Activated effector memory CD4-positive, alpha-beta T cell treated with Interleukin-2 at 50 U/mL for 16 hours (primary cell): Measurements from ENCODE around the gene VASP.

Source experiments
- DNase-seq: peaks from one replicate; pipeline ENCODE4 v3.0.0-alpha.2; 2020

The VASP gene

GRCh38 chr19:45517641-45518468 is 10.6 kb downstream of the VASP start:
- DNase-seq: no peak

GRCh38 chr19:45518469-45518826 is 11.2 kb downstream of the VASP start:
- no peak for DNase-seq

GRCh38 chr19:45522010-45522941 is 15.0 kb downstream of the VASP start:
- no peak for DNase-seq

- DNase-seq: peak; percentile 59
These were observed 16.5 kb downstream of the VASP start for GRCh38 chr19:45523642-45524256.

GRCh38 chr19:45524575-45525129 is 17.4 kb downstream of the VASP start:
- DNase-seq: no peak

GRCh38 chr19:45526143-45526542 is 18.9 kb downstream of the VASP start:
- no peak for DNase-seq

GRCh38 chr19:45526971-45527370 is 19.7 kb downstream of the VASP start:
- no peak for DNase-seq

- DNase-seq: no peak
These were observed 20.5 kb downstream of the VASP start for GRCh38 chr19:45527731-45528130.

- DNase-seq: no peak
These were observed 21.0 kb downstream of the VASP start for GRCh38 chr19:45528149-45528743.

GRCh38 chr19:45528744-45529419 is 21.6 kb downstream of the VASP start:
- no peak for DNase-seq

- no peak for DNase-seq
These were observed 22.1 kb downstream of the VASP start for GRCh38 chr19:45529420-45529785.

- DNase-seq: no peak
These were observed 24.1 kb downstream of the VASP start for GRCh38 chr19:45531349-45531748.

- DNase-seq: no peak
These were observed 32.2 kb downstream of the VASP start for GRCh38 chr19:45539459-45539858.

GRCh38 chr19:45542234-45542668 is 35.0 kb downstream of the VASP start:
- no peak for DNase-seq

- DNase-seq: no peak
These were observed 40.0 kb downstream of the VASP start for GRCh38 chr19:45547211-45547770.

- no peak for DNase-seq
These were observed 40.8 kb downstream of the VASP start for GRCh38 chr19:45547965-45548609.

- DNase-seq: no peak
These were observed 46.2 kb downstream of the VASP start for GRCh38 chr19:45553464-45553863.

GRCh38 chr19:45554481-45554880 is 47.2 kb downstream of the VASP start:
- DNase-seq: no peak

GRCh38 chr19:45556835-45557234 is 49.6 kb downstream of the VASP start:
- DNase-seq: no peak

- DNase-seq: peak; percentile 42
These were observed 51.2 kb downstream of the VASP start for GRCh38 chr19:45558399-45558878.

- no peak for DNase-seq
These were observed 52.8 kb downstream of the VASP start for GRCh38 chr19:45560038-45560437.
